K562 (cell line): Measurements from ENCODE around the gene ALG14. TPM values are rescaled to one million over a fixed set of nuclear protein-coding genes. Genes with fewer than 3 reads are reported as not detected.

Experiments
- AFF4 ChIP-seq: sonication (generic); formaldehyde crosslinking; IDR thresholded peaks from 2 replicates; pipeline ENCODE4 v1.8.0; 2023; ENCODE audit warnings: mild to moderate bottlenecking, missing genetic modification reagents
- BCOR ChIP-seq: fragments of 450-650 bp; IDR thresholded peaks from 2 replicates; pipeline ENCODE4 v1.6.1; 2016
- CBFA2T3 ChIP-seq: fragments of 450-650 bp; IDR thresholded peaks from 2 replicates; pipeline ENCODE4 v1.6.1; 2017
- CC2D1A ChIP-seq: fragments of 450-650 bp; IDR thresholded peaks from 2 replicates; pipeline ENCODE4 v1.6.1; 2017; ENCODE audit warnings: mild to moderate bottlenecking
- CHAMP1 ChIP-seq: fragments of 450-650 bp; IDR thresholded peaks from 2 replicates; pipeline ENCODE4 v1.6.1; 2016; ENCODE audit warnings: mild to moderate bottlenecking
- FIP1L1 ChIP-seq: fragments of 200-400 bp; formaldehyde crosslinking; IDR thresholded peaks from 2 replicates; pipeline ENCODE4 v1.6.1; 2018; ENCODE audit warnings: mild to moderate bottlenecking, low read depth, low read length; ENCODE audit not compliant: poor library complexity, severe bottlenecking
- FOS ChIP-seq: IDR thresholded peaks from 3 replicates; pipeline ENCODE4 v1.6.1; 2011; ENCODE audit not compliant: insufficient read length; ENCODE audit errors: extremely low read depth
- GABPA ChIP-seq: fragments of 200-800 bp; sonication (Bioruptor generic); conservative IDR thresholded peaks from 2 replicates; pipeline ENCODE4 v1.6.1; 2016; ENCODE audit warnings: low read depth, missing genetic modification characterization, missing compliant biosample characterization
- HIVEP1 ChIP-seq: fragments of 250-450 bp; sonication (Bioruptor Pico); IDR thresholded peaks from 2 replicates; pipeline ENCODE4 v1.4.0; 2020; ENCODE audit warnings: mild to moderate bottlenecking
- KLF6 ChIP-seq: fragments of 250-450 bp; sonication (Bioruptor Pico); IDR thresholded peaks from 2 replicates; pipeline ENCODE4 v1.4.0; 2020; ENCODE audit warnings: mild to moderate bottlenecking, moderate library complexity, borderline replicate concordance
- MBD2 ChIP-seq: sonication (generic); IDR thresholded peaks from 2 replicates; pipeline ENCODE4 v1.6.1; 2016; ENCODE audit warnings: low read depth, borderline replicate concordance
- MIER1 ChIP-seq: fragments of 450-650 bp; IDR thresholded peaks from 2 replicates; pipeline ENCODE4 v1.6.1; 2016; ENCODE audit warnings: antibody characterized with exemption, mild to moderate bottlenecking, low read depth
- MTA2 ChIP-seq: fragments of 450-650 bp; IDR thresholded peaks from 2 replicates; pipeline ENCODE4 v1.6.1; 2016; ENCODE audit warnings: low read depth
- MTA3 ChIP-seq: fragments of 450-650 bp; formaldehyde crosslinking; IDR thresholded peaks from 2 replicates; pipeline ENCODE4 v1.6.1; 2017; ENCODE audit warnings: mild to moderate bottlenecking, borderline replicate concordance
- NRF1 ChIP-seq, 2 experiments: fragments of 450-650 bp; IDR thresholded peaks in 1 of 2; conservative IDR thresholded peaks in 1 of 2; 2 replicates each; pipeline ENCODE4 v1.6.1; 2014; ENCODE audit warnings: mild to moderate bottlenecking in 2 of 2
- PHB ChIP-seq: fragments of 250-450 bp; sonication (Bioruptor Pico); IDR thresholded peaks from 2 replicates; pipeline ENCODE4 v1.5.0; 2021
- RBM34 ChIP-seq: fragments of 200-400 bp; formaldehyde crosslinking; IDR thresholded peaks from 2 replicates; pipeline ENCODE4 v1.6.1; 2018; ENCODE audit warnings: low read length, borderline replicate concordance; ENCODE audit not compliant: insufficient read depth
- RCOR1 ChIP-seq, 2 experiments: IDR thresholded peaks; 2 replicates each; pipeline ENCODE4 v1.6.1; 2012; ENCODE audit warnings: low read depth in 2 of 2, low read length in 2 of 2, borderline replicate concordance in 1 of 2, improper control_type of control experiment in 1 of 2
- RHOXF2B ChIP-seq: fragments of 250-450 bp; sonication (Bioruptor Pico); conservative IDR thresholded peaks from 2 replicates; pipeline ENCODE4 v1.5.1; 2021
- SMARCA4 ChIP-seq: fragments of 450-650 bp; IDR thresholded peaks from 2 replicates; pipeline ENCODE4 v1.6.1; 2016
- SMARCE1 ChIP-seq: fragments of 450-650 bp; IDR thresholded peaks from 2 replicates; pipeline ENCODE4 v1.7.1; 2016; ENCODE audit warnings: mild to moderate bottlenecking
- SPI1 ChIP-seq: IDR thresholded peaks from 2 replicates; pipeline ENCODE4 v1.6.1; 2011; ENCODE audit warnings: low read depth, low read length, control low read depth, borderline replicate concordance
- TAF9B ChIP-seq: fragments of 450-650 bp; IDR thresholded peaks from 2 replicates; pipeline ENCODE4 v1.6.1; 2018; ENCODE audit warnings: mild to moderate bottlenecking; ENCODE audit not compliant: partially characterized antibody
- U2AF2 ChIP-seq: fragments of 200-400 bp; formaldehyde crosslinking; optimal IDR thresholded peaks from 2 replicates; pipeline ENCODE3; 2017; ENCODE audit warnings: low read depth, mild to moderate bottlenecking, low read length
- ZNF165 ChIP-seq: fragments of 250-450 bp; sonication (Bioruptor Pico); IDR thresholded peaks from 2 replicates; pipeline ENCODE4 v1.4.0; 2020; ENCODE audit warnings: borderline replicate concordance
- ZNF584 ChIP-seq: fragments of 200-800 bp; sonication (Bioruptor generic); IDR thresholded peaks from 2 replicates; pipeline ENCODE4 v1.6.1; 2016; ENCODE audit warnings: low read depth, mild to moderate bottlenecking, missing genetic modification characterization, missing compliant biosample characterization
- ZNF707 ChIP-seq: fragments of 250-450 bp; sonication (Bioruptor Pico); conservative IDR thresholded peaks from 2 replicates; pipeline ENCODE4 v1.8.0; 2022; ENCODE audit warnings: inconsistent platforms, mild to moderate bottlenecking, moderate library complexity
- polyA plus RNA-seq, 8 experiments: library from polyadenylated mRNA; depleted of rRNA in 4 of 8; stranded (reverse) in 5 of 8; unstranded in 3 of 8; fragments of >200 nt; fragmentation: Nextera tagmentation in 2 of 8; fragmentation: Illumina TruSeq in 1 of 8; extraction: Ambion mirVana in 2 of 8; extraction: Trizol in 1 of 8; gene quantifications; 2 replicates each; pipeline versions ENCODE4 v1.2.1 to v1.2.3, GENCODE V29; 2011 to 2014; ENCODE audit warnings: inconsistent platforms in 1 of 8, missing spikeins in 1 of 8
- total RNA-seq, 7 experiments: library from RNA; depleted of rRNA in 6 of 7; stranded (reverse); fragments of >200 nt in 6 of 7; fragmentation: Illumina TruSeq in 2 of 7; extraction: Trizol in 2 of 7; gene quantifications; 2 replicates each; pipeline versions ENCODE4 v1.2.1 to v1.2.3, GENCODE V29; 2011 to 2021; ENCODE audit warnings: low replicate concordance in 1 of 7

Gene ALG14
- total and polyA plus RNA-seq, 9 of the 15 experiments (the other 6 are each of a cell fraction or from before 2014, with no cell fraction given), result 2.8 to 16.2 (median 4.9) TPM

- TF ChIP-seq BCOR (peak; percentile 50), KLF6 (CRISPR knock-in tag) (no peak), CHAMP1 (peak; percentile 51; the same call in 1 of the 2 replicates), AFF4 (no peak), U2AF2 (no peak), FIP1L1 (no peak), PHB (no peak), SMARCE1 (peak; percentile 84), NRF1 (conservative IDR thresholded peaks at IDR 0.05 in 1 of 2, IDR thresholded peaks at IDR 0.05 in 1 of 2) (0 out of 4 replicates have a peak, but pooled peaks of 1 of the 2 experiments have one; percentile 12), ZNF707 (CRISPR knock-in tag) (no peak), RBM34 (no peak), MTA2 (peak; percentile 86), ZNF165 (CRISPR knock-in tag) (no peak), MTA3 (peak; percentile 55; the same call in 1 of the 2 replicates), MBD2 (peak; percentile 39; the same call in 1 of the 2 replicates), TAF9B (no peak), ZNF584 (CRISPR knock-in tag) (no peak), HIVEP1 (CRISPR knock-in tag) (no peak), SPI1 (peak; percentile 68; the same call in 1 of the 2 replicates), CC2D1A (peak; percentile 95; the same call in 1 of the 2 replicates), SMARCA4 (peak; percentile 92), MIER1 (no peak; the same call in 1 of the 2 replicates), CBFA2T3 (peak; percentile 99), FOS (no peak), RCOR1 (IDR thresholded peaks at IDR 0.05; ENCODE audit: borderline replicate concordance in 1 of 2, low read depth in 2 of 2, low read length in 2 of 2) (peak in 1 of 2 experiments; percentile 60; a peak in 2 of 4 replicates), GABPA (no peak), RHOXF2B (CRISPR knock-in tag) (no peak)
Observed at GRCh38 chr1:95115708-95116137, 43.0 kb upstream of the ALG14 start (continued).
